RPMI7951 (cell line): Measurements from ENCODE around the gene ALDH4A1. TPM values are rescaled to one million over a fixed set of nuclear protein-coding genes. Genes with fewer than 3 reads are reported as not detected.
A peak's percentile ranks its signal among the peaks of the same experiment; 100 is the strongest.
"Not testable (repeated sequence)": the region's sequence is repeated elsewhere in the genome, so short reads cannot be mapped to it uniquely, and the experiment has no call there.

Experiments
- DNase-seq: peaks from one replicate; pipeline ENCODE4 v3.0.0-alpha.2; 2012; ENCODE audit warnings: low read depth
- total RNA-seq: library from RNA; depleted of rRNA; stranded (reverse); fragments of >200 nt; shearing (Covaris generic); gene quantifications from 2 replicates; pipeline ENCODE4 v1.2.3, GENCODE V29; 2014

The ALDH4A1 gene
- total RNA-seq, 1 experiment from 2014 or later: 13.1 TPM

GRCh38 chr1:18901147-18901951 lies 1.0 kb downstream of the ALDH4A1 start:
- no peak for DNase-seq

GRCh38 chr1:18900303-18900841 lies 2.0 kb downstream of the ALDH4A1 start:
- DNase-seq: no peak

DNA sequence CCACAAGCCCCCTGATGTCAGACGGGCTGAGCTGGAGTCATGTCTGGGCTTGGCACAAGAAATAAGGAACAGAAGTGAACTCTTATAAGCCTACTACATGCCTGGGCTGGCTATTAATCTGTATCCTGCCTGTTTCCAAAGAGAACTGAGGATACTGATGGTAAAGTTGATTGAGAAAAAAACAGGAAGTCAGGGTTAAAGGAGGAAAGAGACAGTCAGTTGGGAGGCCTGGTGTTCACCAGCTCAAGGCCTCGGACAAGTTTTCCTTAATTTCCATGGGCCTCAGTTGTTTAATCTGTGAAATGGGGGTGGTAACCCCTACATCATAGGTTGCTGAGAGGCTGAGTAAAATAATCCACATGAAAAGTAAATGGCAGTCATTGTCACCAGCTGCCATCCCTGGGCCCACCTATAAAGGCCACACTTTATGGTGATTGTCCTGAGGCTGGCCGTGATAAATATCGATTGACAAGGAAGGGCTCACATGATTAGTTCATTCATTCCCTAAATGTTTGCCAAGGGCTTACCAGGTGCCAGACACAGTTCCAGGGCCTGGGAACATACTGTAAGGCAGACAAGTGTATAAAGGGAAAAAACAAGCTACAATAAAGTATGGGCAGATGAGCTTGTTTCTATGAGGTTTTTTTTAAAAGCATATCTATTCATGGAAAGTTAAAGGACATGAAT lies 2.8 kb downstream of the ALDH4A1 start:
- DNase-seq: no peak

DNA sequence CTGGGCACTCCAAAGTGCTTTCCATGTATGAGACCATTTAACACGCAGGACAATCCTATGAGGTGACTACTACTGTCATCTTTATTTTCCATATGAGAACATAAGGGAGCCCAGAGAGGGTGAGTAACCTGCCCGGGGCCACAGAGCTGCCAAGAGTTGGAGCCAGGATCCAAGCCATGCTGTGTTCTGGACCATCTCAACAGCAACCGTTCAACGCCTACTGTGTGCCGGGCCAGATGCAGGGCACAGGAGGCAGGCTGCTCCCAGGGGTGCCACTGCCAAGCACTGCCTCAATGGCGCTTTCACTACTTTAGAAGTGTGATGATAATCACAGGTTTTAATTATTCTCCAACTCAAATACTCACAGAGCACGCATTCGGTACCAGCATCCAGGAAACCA lies 3.8 kb downstream of the ALDH4A1 start:
- DNase-seq: no peak

DNA sequence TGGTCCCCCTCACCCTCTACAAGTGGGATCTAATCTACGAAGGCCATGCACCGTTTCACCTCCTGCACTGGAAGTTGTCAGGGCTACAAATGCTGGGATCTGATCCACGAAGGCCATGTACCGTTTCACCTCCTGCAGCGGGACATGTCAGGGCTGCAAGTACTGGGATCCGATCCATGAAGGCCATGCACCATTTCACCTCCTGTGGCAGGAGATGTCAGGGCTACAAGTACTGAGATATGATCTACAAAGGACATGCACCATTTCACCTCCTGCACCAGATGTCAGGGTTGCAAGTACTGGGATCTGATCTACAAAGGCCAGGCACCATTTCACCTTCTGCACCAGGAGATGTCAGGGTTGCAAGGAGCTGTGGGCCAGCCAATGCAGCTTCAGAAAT lies 7.0 kb downstream of the ALDH4A1 start:
- no peak for DNase-seq

DNA sequence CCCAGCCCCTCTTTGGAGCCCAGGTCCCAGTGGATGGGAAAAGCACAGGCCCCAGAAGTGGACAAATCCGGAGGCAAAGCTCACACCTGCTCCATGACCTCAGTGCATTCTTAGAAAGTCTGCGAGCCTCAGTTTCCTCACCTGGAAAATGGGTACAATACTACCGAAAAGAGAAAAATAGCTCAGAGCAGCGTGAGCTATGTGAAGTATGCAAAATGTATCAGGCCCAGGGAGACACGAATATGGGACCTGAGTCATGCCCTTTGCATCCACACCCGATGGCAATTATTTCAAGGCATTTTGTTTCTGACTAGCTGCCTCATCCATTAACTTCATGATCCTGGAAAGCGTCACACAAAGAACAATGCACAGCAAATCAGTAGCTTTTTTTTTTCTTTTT lies 9.2 kb downstream of the ALDH4A1 start:
- DNase-seq: no peak

- not testable (repeated sequence) for DNase-seq
Observed at GRCh38 chr1:18891858-18892257, 10.5 kb downstream of the ALDH4A1 start.

DNA sequence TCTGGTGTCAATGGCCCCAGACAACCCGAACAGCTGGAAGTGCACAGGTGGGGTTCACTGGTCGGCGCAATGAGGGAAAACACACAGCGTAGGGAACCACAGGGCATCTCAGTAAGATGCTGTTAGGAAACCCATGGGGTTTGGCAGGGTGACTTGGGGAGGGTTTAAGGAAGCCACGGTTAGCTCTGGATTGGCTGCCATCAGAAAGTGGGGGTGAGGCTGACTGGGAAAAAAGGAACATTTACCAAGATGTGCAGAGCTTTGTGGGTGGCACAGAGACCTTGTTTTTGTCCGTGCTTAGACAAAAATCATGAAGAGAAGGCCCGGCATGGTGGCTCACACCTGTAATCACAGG lies 11.0 kb downstream of the ALDH4A1 start:
- DNase-seq: no peak

- peak; percentile 16 for DNase-seq
Observed at GRCh38 chr1:18890706-18891425, 11.5 kb downstream of the ALDH4A1 start.

GRCh38 chr1:18886003-18886335 lies 16.4 kb downstream of the ALDH4A1 start:
- DNase-seq: peak; percentile 20

DNA sequence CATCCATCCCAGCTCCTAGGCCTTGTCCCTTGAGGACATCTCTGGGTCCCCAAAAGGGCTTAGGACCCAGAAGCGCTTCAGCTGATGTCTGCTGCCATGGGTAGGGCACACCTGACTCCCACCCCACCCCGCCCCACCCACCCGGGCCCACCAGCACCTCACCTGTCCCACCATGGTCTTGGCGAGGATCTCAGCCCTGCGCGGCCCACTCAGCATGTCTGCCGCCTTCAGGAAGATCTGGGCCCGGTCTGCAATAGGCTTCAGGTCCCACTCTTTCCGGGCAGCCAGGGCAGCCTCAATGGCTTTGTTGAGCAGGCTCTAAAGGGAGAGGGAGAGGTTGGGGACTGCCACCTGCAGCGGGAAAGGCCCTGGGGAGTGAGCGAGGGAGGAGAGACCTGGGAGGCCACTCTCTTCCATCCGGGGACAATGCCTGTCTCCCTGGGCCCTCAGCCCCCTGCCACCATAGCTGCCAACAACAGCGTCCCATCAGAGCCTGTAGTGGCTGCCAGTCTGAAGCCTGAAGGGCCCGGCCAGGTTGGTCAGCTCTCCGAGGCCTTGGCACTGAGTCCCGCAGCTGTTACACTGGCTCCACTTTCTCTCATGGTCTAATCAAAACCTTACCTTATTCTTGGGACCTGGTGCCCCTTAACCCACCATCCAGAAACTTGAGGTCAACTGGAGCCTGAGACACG lies 16.9 kb downstream of the ALDH4A1 start:
- DNase-seq: no peak

DNA sequence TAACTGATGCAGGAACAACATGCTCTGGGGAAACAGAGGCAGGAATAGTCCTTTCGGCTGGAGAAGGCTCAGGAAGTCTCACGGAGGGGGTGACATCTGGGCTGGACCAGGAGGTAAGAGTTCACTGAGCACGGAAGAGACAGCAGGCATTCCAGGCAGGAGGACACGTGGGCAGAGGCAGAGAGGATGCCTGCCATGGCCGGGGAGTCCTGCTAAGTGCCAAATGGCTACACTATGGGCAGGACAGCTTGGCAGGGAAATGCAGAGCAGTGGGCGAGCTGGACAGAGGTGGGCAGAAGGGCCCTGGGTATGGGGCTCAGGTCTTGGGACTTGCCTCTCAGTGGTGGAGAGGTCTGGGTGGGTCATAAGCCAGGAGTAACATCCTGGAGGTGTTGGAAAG lies 17.6 kb downstream of the ALDH4A1 start:
- DNase-seq: no peak

DNA sequence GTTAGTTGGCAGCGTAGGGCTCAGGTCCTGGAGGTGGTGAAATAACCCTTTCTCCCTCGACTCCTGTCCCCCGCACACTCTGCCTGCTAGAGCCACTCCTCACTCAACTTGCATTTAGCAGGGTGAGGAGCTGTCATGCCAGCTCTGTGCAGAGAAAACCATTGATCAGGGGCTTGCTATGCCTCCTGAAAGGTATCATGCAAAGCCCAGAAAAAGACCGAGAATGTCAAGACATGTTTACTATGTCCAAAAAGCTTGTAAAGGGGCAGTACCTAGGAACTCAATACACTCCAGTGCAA lies 18.0 kb downstream of the ALDH4A1 start:
- DNase-seq: no peak

DNA sequence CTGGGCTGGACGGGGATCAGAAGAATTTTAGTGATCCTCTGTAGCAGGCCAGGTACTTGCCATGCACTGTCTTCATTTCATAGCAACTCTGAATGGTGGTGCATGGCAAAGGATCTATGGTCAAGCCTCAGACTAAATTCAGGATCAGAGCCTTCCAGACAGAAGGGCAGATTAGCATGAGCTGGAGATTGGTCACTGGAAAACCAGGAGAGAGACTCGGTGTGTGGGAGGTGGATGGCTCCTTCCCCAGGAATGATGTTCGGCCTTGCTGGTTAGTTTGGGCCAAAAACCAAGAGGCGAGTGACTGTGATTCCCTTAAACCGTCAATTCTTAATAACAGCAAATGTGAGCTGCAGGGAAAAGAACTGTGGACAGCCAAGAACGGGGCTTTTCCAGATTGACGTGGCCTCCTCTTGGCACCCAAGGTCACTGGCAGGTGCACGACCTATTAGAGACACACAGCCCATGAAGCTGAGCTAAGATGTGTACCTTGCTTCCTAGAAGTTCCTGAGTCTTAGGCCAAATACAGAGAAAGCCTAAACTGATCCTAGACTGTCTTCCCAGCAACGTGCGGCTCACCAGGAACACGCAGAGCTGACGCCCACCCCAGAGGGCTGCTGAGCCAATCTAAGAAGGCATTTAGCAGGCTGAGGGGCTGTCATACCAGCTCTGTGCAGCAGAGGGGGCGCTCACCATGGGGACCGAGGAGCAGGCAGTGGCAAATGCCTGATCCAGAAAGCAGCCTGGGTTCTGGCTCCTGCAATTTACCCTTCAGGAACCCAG lies 18.5 kb downstream of the ALDH4A1 start:
- DNase-seq: peak; percentile 62

- no peak for DNase-seq
Observed at GRCh38 chr1:18883079-18883478, 19.3 kb downstream of the ALDH4A1 start.

DNA sequence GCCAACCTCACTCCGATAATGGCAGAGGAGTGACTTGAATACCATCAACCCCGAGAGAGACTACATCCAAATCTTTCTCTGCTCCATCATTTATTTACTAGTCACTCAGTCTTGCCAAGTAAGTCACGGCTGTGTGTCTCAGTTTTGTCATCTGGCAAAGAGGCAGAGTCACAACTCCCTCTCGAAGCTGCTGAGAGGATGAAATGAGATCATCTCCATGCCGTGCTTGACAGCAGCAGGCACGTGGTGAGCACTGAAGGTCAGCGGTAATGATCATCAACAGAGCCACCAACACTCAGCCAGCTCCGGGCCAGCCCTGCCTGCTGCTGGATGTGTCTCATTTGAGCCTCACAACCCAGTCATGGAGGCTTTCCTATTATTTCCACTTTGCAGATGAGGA lies 19.9 kb downstream of the ALDH4A1 start:
- DNase-seq: no peak

GRCh38 chr1:18881642-18882431 lies 20.5 kb downstream of the ALDH4A1 start:
- DNase-seq: no peak

DNA sequence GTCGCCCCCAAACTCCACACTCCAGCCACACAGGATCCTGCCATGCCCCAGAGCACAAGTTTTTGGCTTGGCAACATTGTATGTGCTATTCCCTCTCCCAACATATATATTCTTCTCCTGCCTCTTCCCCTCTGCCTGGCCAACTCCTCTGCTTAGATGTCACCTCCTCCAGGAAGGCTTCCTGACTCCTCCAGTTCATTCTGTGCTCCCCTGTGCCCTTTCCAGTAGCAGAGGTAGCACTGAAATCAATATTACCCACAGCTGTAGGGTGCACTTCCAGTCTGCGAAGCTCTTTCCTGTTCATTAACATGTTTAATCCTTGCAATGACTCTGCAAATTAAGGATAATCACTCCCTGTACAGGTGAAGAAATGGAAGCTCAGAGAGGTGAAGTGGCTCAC lies 21.2 kb downstream of the ALDH4A1 start:
- no peak for DNase-seq

DNA sequence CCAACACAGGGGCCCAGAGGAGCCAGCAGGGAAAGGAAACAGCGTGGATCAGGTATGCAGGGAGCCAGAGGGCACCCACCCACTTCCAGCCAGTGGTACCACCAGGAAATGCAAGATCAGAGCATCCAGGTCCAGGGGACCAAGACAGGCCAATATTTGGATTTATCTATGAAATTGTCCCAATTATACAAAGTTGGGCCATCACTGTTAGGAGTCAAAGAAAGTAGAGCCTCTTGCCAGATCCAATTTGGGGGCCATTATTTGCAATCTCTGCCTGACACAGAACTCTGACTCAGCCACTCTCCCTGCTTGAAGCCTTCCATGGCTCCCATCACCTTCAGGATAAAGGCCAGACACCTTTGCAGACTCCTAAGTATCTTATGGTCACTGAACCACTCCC lies 21.8 kb downstream of the ALDH4A1 start:
- no peak for DNase-seq

- DNase-seq: no peak
Observed at GRCh38 chr1:18879791-18880309, 22.5 kb downstream of the ALDH4A1 start.
